ENCODE data around the gene SYNDIG1.

Gene SYNDIG1

GRCh38 chr20:24472426-24472825 lies 3.0 kb downstream of the SYNDIG1 start:
- no peak for DNase-seq (ENCODE audit: low spot score)

- DNase-seq (ENCODE audit: low spot score): no peak
Observed at GRCh38 chr20:24473435-24474223, 4.2 kb downstream of the SYNDIG1 start.

- no peak for DNase-seq (ENCODE audit: low spot score)
Observed at GRCh38 chr20:24477831-24478547, 8.6 kb downstream of the SYNDIG1 start.

- no peak for DNase-seq (ENCODE audit: low spot score)
Observed at GRCh38 chr20:24478584-24478983, 9.2 kb downstream of the SYNDIG1 start.

DNA sequence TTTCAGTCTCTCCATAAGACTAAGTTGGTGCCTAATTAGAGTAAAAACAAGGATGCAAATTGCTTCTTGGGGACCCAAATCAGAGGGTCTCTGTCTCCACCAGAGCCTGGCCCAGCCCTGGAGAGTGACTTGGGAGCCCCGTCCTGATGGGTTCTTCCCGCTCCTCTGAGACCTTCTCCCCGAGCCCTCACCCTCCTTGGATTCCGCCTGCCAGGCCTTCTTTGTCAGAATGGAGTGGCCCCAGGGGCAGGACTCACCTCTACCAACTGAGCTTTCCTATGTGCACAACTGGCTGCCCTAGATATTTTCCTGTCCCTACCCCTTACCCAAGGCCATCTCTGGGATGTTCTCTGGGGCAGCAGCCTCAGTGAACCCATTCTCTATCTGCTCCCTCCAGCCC lies 9.7 kb downstream of the SYNDIG1 start:
- DNase-seq (ENCODE audit: low spot score): no peak

DNA sequence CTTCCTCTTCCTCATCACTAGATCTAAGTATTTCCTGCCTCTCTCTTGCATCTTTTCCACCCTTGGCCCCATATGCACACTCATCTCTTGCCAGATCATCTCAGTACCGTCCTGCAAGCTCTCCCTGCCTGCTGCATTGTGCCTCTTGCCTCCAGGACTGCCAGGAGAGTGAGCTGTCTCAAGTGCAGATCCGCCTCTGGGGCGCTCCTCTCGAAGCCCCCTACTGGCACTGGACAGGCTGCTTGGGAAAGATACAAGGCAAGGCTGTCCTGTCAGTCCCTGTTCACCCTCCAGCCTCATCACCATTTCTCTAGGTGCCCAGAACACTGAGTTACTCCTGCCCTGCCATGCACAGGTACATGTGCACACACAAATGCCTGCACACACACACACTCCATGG lies 10.2 kb downstream of the SYNDIG1 start:
- DNase-seq (ENCODE audit: low spot score): no peak

- no peak for DNase-seq (ENCODE audit: low spot score)
Observed at GRCh38 chr20:24480509-24480908, 11.1 kb downstream of the SYNDIG1 start.

DNA sequence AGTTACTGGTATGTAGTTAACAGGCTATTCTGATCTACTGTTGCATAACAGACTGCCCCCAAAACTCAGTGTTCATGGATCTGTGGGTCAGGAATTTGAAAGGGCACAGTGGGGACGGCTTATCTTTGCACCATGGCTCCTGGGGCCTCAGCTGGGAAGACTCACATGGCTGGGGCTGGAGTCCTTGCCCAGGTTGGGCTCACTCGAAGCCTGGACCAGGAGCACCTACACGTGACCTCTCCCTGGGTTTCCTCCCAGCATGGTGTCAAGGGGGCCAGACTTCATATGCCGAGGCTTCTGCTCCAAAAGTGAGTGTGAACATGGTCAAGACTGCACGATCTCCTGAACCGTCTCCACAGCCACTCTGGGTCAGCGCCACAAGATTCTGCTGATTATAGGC lies 11.7 kb downstream of the SYNDIG1 start:
- DNase-seq (ENCODE audit: low spot score): no peak

- no peak for DNase-seq (ENCODE audit: low spot score)
Observed at GRCh38 chr20:24483435-24484080, 14.1 kb downstream of the SYNDIG1 start.

DNA sequence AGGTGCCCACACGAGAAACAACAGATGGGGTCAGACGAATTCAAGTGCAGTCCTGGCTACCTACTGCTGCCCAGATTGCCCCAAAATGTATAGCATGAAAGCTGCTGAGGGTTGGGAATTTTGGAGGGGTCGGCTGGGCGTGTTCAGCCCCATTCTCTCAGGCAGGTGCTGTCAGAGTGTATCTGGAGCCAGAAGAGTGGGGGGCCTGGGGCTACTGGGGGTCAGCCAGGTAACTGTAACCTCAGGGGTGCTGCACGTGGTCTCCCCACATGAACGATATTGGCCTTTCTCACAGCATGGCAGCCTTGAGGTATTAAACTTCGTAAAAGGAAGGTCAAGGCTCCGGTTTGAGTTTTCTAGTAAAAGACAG lies 14.6 kb downstream of the SYNDIG1 start:
- no peak for DNase-seq (ENCODE audit: low spot score)

- DNase-seq (ENCODE audit: low spot score): no peak
Observed at GRCh38 chr20:24485981-24486380, 16.6 kb downstream of the SYNDIG1 start.

DNA sequence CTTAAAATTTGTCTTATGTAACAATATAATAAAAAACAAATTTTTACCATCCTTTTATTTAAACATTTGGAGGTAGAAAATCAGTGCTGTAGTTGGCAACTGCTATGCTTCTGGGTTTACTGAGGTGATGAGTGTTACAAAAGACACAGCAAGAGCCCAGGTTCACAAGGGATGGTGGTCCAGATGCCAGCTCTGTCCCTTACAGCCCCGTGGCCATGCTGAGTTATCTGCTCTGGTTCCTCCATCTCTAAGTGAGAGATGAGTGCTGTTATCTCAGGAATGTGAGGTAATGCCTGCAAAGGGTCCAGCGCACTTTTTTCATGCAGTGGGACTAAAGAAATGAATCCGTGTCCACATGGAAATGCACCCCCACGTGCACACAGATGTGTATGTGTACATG lies 17.8 kb downstream of the SYNDIG1 start:
- DNase-seq (ENCODE audit: low spot score): no peak

- no peak for DNase-seq (ENCODE audit: low spot score)
Observed at GRCh38 chr20:24487648-24488047, 18.2 kb downstream of the SYNDIG1 start.

GRCh38 chr20:24488064-24488799 lies 18.8 kb downstream of the SYNDIG1 start:
- no peak for DNase-seq (ENCODE audit: low spot score)

DNA sequence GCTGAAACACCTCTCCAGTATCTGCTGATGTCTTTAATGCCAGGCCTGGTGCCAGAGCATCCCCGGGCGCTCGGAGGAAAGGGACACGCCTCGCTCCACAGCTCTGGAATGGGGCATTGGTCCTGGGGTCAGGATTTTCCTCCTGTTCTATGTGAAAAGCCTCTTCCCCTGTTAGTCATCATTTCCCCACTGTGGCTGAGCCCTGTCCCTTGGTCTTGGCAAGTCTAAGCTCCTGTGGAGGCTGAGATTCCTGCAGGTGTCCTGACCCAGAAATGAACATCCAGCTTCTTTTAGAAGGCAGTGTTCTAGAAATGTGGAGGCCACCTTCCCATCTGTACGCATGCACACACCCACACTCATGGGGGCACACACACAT lies 19.4 kb downstream of the SYNDIG1 start:
- no peak for DNase-seq (ENCODE audit: low spot score)

- no peak for DNase-seq (ENCODE audit: low spot score)
Observed at GRCh38 chr20:24489193-24489592, 19.8 kb downstream of the SYNDIG1 start.

GRCh38 chr20:24489631-24490260 lies 20.3 kb downstream of the SYNDIG1 start:
- DNase-seq (ENCODE audit: low spot score): no peak

DNA sequence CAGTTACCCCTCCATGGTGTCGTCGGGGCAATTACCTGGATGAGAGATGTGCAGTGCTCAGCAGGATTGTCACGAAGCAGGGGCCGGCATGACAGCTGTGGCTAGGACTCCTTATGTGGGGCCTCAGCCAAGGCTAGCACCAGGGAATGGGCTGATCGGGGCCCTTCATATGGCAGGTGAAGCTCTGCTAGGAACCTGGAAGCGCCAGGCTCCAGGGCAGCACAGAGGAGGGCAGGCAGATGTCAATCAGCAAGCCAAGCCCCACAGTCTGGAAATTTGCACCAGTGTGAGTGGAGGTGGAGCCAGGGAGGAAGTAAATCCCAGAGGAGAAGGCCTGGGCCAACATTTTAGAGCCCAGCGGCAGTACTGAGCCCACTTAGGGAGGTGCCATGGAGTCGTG lies 21.2 kb downstream of the SYNDIG1 start:
- no peak for DNase-seq (ENCODE audit: low spot score)

DNA sequence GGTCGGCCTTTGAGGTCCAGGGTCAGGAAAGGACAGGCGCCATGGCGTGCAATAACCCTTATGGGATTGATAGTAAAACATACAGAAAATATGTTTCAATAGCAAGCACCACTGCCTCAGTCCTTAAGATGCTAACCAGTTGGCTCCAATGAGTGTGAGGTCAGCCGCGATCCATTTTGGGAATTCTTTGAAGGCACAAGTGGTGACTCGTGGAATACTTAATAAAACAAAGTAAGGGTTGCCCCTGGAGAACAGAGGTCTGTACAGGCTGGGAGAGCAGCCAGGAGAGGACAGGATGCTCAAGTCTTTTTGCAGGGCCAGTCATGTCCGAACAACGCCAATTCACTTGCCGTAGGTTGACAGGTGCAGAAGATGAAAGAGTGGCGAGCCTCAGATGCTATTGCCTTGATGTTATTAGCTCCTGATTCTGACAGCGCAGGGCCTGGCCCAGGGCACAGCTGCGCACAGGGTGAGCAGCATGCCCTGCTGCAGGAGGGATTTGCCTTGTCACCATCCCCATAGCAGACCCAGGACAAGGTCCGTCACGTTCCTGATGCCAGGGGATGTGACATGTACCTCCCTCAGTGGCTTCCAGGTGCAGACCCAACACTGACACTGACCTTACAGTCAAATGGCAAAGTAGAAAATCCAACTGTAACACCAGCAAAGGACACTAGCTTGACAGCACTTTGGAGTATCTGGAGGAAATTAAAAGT lies 21.8 kb downstream of the SYNDIG1 start:
- no peak for DNase-seq (ENCODE audit: low spot score)

GRCh38 chr20:24492031-24492607 lies 22.7 kb downstream of the SYNDIG1 start:
- no peak for DNase-seq (ENCODE audit: low spot score)

DNA sequence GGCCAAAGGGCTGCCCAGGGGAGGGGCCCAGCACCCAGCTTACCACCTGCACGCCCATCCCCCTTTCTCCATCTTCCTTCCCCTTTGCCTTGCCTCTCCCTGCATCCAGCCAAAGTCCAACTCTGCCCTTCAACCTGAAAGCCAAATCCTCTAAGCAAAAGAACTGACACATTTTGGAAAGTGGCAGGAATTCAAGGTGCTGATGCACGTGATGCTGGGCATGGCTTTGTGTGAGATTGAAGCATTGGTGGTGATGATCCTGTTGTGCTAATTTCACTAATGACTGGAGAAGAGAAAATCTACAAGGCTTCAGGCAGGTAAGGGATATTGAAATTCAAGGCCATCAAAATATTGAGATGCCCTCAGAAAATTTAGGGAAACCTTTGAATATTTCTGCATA lies 23.3 kb downstream of the SYNDIG1 start:
- DNase-seq (ENCODE audit: low spot score): no peak
